ENCODE results near the gene ATP2A1. TPM values are rescaled to one million over a fixed set of nuclear protein-coding genes. Genes with fewer than 3 reads are reported as not detected.
A peak's percentile ranks its signal among the peaks of the same experiment; 100 is the strongest.

The ATP2A1 gene
- total RNA-seq, 1 donor from 2014 or later: 0.64 TPM

- Mint-ChIP-seq H3K4me3 (ENCODE audit: unreplicated experiment) (no peak overlapping the region), H3K27me3 (ENCODE audit: unreplicated experiment) (no peaks in the 10 kb centered on the region), H3K36me3 (ENCODE audit: unreplicated experiment) (peaks cover 18% of the 10 kb centered on the region), H3K27ac (ENCODE audit: unreplicated experiment) (no peak overlapping the region), H3K4me1 (ENCODE audit: unreplicated experiment) (no peaks in the 10 kb centered on the region), H3K9me3 (ENCODE audit: unreplicated experiment) (no peaks in the 10 kb centered on the region)
- DNase-seq (ENCODE audit: extremely low spot score, unreplicated experiment): no peak
- TF ChIP-seq, protein P1, sequence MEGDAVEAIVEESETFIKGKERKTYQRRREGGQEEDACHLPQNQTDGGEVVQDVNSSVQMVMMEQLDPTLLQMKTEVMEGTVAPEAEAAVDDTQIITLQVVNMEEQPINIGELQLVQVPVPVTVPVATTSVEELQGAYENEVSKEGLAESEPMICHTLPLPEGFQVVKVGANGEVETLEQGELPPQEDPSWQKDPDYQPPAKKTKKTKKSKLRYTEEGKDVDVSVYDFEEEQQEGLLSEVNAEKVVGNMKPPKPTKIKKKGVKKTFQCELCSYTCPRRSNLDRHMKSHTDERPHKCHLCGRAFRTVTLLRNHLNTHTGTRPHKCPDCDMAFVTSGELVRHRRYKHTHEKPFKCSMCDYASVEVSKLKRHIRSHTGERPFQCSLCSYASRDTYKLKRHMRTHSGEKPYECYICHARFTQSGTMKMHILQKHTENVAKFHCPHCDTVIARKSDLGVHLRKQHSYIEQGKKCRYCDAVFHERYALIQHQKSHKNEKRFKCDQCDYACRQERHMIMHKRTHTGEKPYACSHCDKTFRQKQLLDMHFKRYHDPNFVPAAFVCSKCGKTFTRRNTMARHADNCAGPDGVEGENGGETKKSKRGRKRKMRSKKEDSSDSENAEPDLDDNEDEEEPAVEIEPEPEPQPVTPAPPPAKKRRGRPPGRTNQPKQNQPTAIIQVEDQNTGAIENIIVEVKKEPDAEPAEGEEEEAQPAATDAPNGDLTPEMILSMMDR (IDR thresholded peaks at IDR 0.05): no peak
Observed at GRCh38 chr16:28913946-28914724, 35.8 kb downstream of the ATP2A1 start.

GRCh38 chr16:28915181-28915580, 36.9 kb downstream of the ATP2A1 start:
- H3K4me1 Mint-ChIP-seq (ENCODE audit: unreplicated experiment): no peaks in the 10 kb centered on the region
- H3K27me3 Mint-ChIP-seq (ENCODE audit: unreplicated experiment): no peaks in the 10 kb centered on the region
- no peaks in the 10 kb centered on the region for H3K9me3 Mint-ChIP-seq (ENCODE audit: unreplicated experiment)
- H3K4me3 Mint-ChIP-seq (ENCODE audit: unreplicated experiment): no peak overlapping the region
- H3K36me3 Mint-ChIP-seq (ENCODE audit: unreplicated experiment): peaks cover 17% of the 10 kb centered on the region
- no peak overlapping the region for H3K27ac Mint-ChIP-seq (ENCODE audit: unreplicated experiment)
- TF ChIP-seq, protein P1 (IDR thresholded peaks at IDR 0.05): no peak
- no peak for DNase-seq (ENCODE audit: extremely low spot score, unreplicated experiment)

GRCh38 chr16:28917095-28917494, 38.8 kb downstream of the ATP2A1 start:
- no peaks in the 10 kb centered on the region for H3K4me1 Mint-ChIP-seq (ENCODE audit: unreplicated experiment)
- peaks cover 16% of the 10 kb centered on the region for H3K36me3 Mint-ChIP-seq (ENCODE audit: unreplicated experiment)
- H3K27ac Mint-ChIP-seq (ENCODE audit: unreplicated experiment): no peak overlapping the region
- H3K27me3 Mint-ChIP-seq (ENCODE audit: unreplicated experiment): no peaks in the 10 kb centered on the region
- no peak for DNase-seq (ENCODE audit: extremely low spot score, unreplicated experiment)
- no peak overlapping the region for H3K4me3 Mint-ChIP-seq (ENCODE audit: unreplicated experiment)
- no peaks in the 10 kb centered on the region for H3K9me3 Mint-ChIP-seq (ENCODE audit: unreplicated experiment)
- TF ChIP-seq, protein P1 (IDR thresholded peaks at IDR 0.05): no peak

DNA sequence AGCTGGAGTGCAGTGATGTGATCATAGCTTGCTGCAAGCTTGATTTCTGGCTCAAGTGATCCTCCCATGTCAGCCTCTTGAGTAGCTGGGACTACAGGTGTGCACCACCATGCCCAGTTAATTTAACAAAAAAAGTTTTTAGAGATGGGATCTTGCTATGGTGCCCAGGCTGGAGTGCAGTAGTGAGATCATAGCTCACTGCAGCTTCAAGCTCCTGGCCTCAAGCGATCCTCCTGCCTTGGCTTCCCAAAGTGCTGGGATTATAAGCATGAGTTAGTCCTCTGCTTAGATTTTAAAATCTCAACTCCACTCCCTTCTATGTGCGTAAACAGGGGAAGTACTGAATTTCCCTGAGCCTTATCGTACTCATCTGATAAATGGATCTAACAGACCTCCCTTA, 40.4 kb downstream of the ATP2A1 start:
- Mint-ChIP-seq H3K4me1 (ENCODE audit: unreplicated experiment) (no peaks in the 10 kb centered on the region), H3K27ac (ENCODE audit: unreplicated experiment) (no peak overlapping the region), H3K36me3 (ENCODE audit: unreplicated experiment) (peaks cover 13% of the 10 kb centered on the region), H3K27me3 (ENCODE audit: unreplicated experiment) (no peaks in the 10 kb centered on the region), H3K9me3 (ENCODE audit: unreplicated experiment) (no peaks in the 10 kb centered on the region), H3K4me3 (ENCODE audit: unreplicated experiment) (no peak overlapping the region)
- no peak for DNase-seq (ENCODE audit: extremely low spot score, unreplicated experiment)
- TF ChIP-seq, protein P1 (IDR thresholded peaks at IDR 0.05): no peak

DNA sequence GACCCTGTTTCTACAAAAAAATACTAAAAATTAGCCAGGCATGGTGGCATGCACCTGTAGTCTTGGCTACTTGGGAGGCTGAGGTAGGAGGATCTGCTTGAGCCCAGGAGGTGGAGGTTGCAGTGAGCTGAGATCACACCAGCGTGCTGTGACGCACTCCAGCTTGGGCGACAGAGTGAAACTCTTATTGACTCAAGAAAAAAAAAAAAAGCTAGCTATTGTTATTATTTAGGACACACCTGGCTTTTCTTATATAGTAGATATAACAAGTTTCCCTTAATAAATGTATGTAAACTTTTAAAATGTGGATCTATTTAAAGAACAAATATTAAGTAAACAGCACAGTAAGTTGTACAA, 44.9 kb downstream of the ATP2A1 start:
- Mint-ChIP-seq H3K4me3 (ENCODE audit: unreplicated experiment) (peak overlapping the region; percentile 46), H3K9me3 (ENCODE audit: unreplicated experiment) (no peaks in the 10 kb centered on the region), H3K27me3 (ENCODE audit: unreplicated experiment) (no peaks in the 10 kb centered on the region), H3K27ac (ENCODE audit: unreplicated experiment) (peak overlapping the region; percentile 16), H3K36me3 (ENCODE audit: unreplicated experiment) (no peaks in the 10 kb centered on the region), H3K4me1 (ENCODE audit: unreplicated experiment) (peaks cover 10% of the 10 kb centered on the region)
- no peak for DNase-seq (ENCODE audit: extremely low spot score, unreplicated experiment)
- TF ChIP-seq, protein P1 (IDR thresholded peaks at IDR 0.05): no peak

Measured in osteocyte (in vitro differentiated cells).